Brain microvascular endothelial cell (primary cell): ENCODE measurements around the gene LMF1.
"Not testable (repeated sequence)": the region's sequence is repeated elsewhere in the genome, so short reads cannot be mapped to it uniquely, and the experiment has no call there.

Experiments used
- DNase-seq: peaks from one replicate; pipeline ENCODE4 v3.0.0-alpha.2; 2020
- H3K27ac ChIP-seq: fragments of 250-450 bp; sonication (Bioruptor Pico); 2 replicates; pipeline ENCODE4 v1.5.1; 2020; ENCODE audit warnings: mild to moderate bottlenecking, moderate library complexity
- H3K27me3 ChIP-seq: fragments of 250-450 bp; sonication (Bioruptor Pico); replicated peaks from 2 replicates; pipeline ENCODE4 v1.5.1; 2020; ENCODE audit warnings: mild to moderate bottlenecking
- H3K36me3 ChIP-seq: fragments of 250-450 bp; sonication (Bioruptor Pico); replicated peaks from 2 replicates; pipeline ENCODE4 v1.5.1; 2020; ENCODE audit warnings: mild to moderate bottlenecking
- H3K4me3 ChIP-seq: 2 replicates; pipeline ENCODE4 v1.5.1; 2011; ENCODE audit warnings: low read depth, mild to moderate bottlenecking, control low read depth, low read length, moderate library complexity
- in situ Hi-C: cut with HindIII; loops from 2 replicates; pipeline ENCODE4 v1.10.0; 2017; ENCODE audit warnings: low sequenced_read_pairs, low pct_ligation_motif_present
- TF ChIP-seq, protein P1 (sequence below): IDR thresholded peaks from 2 replicates; pipeline ENCODE4 v1.5.1; 2011; ENCODE audit warnings: low read depth, mild to moderate bottlenecking, moderate library complexity, low read length, control low read depth, inconsistent platforms; ENCODE audit errors: missing control alignments

The LMF1 gene

DNA sequence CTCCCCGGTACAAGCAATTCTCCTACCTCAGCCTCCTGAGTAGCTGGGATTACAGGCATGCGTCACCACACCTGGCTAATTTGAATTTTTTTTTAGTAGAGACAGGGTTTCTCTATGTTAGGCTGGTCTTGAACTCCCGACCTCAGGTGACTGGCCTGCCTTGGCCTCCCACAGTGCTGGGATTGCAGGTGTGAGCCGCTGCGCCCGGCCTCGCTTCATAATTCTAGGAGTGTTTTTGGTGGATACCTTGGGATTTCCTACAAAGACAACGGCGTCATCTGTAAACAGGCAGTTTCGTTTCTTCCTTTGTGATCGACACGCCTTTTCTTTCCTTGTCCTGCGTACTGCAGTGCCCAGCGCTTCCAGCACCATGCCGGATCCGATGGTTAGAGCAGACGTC is 109.3 kb downstream of the LMF1 start:
- in situ Hi-C loops, result no loop called here
- DNase-seq, result no peak
- H3K36me3 ChIP-seq, result no peaks in the 10 kb centered on the region
- no peaks in the 10 kb centered on the region for H3K27me3 ChIP-seq
- H3K27ac ChIP-seq, result no peak overlapping the region
- TF ChIP-seq, protein P1, sequence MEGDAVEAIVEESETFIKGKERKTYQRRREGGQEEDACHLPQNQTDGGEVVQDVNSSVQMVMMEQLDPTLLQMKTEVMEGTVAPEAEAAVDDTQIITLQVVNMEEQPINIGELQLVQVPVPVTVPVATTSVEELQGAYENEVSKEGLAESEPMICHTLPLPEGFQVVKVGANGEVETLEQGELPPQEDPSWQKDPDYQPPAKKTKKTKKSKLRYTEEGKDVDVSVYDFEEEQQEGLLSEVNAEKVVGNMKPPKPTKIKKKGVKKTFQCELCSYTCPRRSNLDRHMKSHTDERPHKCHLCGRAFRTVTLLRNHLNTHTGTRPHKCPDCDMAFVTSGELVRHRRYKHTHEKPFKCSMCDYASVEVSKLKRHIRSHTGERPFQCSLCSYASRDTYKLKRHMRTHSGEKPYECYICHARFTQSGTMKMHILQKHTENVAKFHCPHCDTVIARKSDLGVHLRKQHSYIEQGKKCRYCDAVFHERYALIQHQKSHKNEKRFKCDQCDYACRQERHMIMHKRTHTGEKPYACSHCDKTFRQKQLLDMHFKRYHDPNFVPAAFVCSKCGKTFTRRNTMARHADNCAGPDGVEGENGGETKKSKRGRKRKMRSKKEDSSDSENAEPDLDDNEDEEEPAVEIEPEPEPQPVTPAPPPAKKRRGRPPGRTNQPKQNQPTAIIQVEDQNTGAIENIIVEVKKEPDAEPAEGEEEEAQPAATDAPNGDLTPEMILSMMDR, result no peak
- no peak overlapping the region for H3K4me3 ChIP-seq

DNA sequence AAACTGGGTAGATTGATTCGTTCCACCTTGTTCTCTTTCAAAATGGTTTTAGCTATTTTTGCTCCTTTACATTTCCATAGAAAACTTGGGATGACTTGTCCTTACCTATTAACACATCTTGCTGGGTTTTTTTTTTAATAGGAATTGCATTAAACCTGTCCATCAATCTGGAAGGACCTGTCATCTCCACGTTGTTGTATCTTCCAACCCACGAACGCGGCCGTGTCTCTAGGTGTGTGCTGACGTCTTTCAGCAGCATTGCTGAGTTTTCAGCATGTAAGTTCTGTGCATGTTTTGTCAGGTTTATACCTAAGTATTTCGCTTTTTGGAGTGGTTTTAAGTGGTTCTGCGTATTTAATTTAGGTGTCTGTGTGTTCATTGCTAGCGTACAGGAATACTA is 109.9 kb downstream of the LMF1 start:
- Histone ChIP-seq H3K27ac (no peak overlapping the region), H3K27me3 (no peaks in the 10 kb centered on the region), H3K4me3 (no peak overlapping the region), H3K36me3 (no peaks in the 10 kb centered on the region)
- in situ Hi-C loops, result no loop called here
- TF ChIP-seq, protein P1, result no peak
- DNase-seq, result no peak

DNA sequence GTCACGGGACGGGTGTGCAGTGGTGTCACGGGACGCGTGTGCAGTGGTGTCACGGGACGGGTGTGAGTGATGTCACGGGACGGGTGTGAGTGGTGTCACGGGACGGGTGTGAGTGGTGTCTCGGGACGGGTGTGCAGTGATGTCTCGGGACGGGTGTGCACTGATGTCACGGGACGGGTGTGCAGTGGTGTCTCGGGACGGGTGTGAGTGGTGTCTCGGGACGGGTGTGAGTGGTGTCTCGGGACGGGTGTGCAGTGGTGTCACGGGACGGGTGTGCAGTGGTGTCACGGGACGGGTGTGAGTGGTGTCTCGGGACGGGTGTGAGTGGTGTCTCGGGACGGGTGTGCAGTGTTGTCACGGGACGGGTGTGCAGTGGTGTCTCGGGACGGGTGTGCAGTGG is 111.8 kb downstream of the LMF1 start:
- DNase-seq, in situ Hi-C loops, H3K4me3 ChIP-seq, H3K27me3 ChIP-seq, H3K27ac ChIP-seq, H3K36me3 ChIP-seq: not testable (repeated sequence)

DNA sequence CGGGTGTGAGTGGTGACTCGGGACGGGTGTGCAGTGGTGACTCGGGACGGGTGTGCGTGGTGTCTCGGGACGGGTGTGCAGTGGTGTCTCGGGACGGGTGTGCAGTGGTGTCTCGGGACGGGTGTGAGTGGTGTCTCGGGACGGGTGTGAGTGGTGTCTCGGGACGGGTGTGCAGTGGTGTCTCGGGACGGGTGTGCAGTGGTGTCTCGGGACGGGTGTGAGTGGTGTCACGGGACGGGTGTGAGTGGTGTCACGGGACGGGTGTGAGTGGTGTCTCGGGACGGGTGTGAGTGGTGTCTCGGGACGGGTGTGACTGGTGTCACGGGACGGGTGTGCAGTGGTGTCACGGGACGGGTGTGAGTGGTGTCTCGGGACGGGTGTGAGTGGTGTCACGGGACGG is 112.3 kb downstream of the LMF1 start:
- H3K27ac ChIP-seq, in situ Hi-C loops: not testable (repeated sequence)

DNA sequence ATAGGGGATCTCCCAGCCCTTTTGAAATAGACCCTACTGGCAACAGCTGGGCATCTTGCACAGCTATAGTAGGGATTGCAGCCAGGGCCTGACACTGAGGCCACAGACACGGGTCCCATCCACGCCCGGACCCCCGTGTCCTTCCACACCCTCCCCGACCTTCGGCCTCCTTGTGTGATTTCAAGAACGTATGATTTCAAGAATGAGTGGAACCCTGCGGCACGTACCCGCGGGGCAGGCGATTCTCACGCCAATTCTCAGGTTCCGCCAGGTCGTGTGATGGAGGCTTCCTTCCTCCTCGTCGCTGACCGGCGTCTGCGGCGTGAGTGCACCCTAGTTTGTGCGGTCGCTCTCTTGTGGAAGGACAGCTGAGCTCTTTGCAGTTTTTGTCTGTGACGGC is 114.0 kb downstream of the LMF1 start:
- TF ChIP-seq, protein P1, result no peak
- in situ Hi-C loops, result no loop called here

More for the DNA sequence above, 112.3 kb downstream of the LMF1 start:
- not testable (repeated sequence) for DNase-seq, H3K36me3 ChIP-seq, H3K27me3 ChIP-seq, H3K4me3 ChIP-seq

DNA sequence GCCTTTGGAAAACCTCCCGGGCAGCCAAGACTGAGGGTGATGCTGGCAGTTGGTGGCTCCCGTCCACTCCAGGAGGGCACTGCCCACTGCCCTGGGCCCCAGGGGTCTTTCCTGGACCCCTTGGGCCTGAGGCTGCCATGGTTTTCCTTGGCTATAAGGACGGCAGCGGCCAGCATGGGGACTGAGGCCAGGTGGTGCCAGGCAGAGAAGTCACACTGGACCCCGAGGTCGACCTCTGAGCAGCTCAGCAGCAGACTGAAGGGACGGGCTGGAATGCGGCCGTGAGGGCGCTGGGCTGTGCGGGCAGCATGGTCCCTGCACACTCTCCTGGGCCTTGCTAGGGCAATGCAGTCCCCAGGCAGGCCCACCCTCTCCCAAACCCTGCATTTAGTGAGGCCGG is 114.7 kb downstream of the LMF1 start:
- no peak for DNase-seq
- H3K27ac ChIP-seq, result no peak overlapping the region
- no peaks in the 10 kb centered on the region for H3K27me3 ChIP-seq
- no peak overlapping the region for H3K4me3 ChIP-seq
- H3K36me3 ChIP-seq, result no peaks in the 10 kb centered on the region
- TF ChIP-seq, protein P1, result no peak
- in situ Hi-C loops, result no loop called here

More for the DNA sequence above, 114.0 kb downstream of the LMF1 start:
- DNase-seq, result no peak
- Histone ChIP-seq H3K4me3 (no peak overlapping the region), H3K27me3 (no peaks in the 10 kb centered on the region), H3K36me3 (no peaks in the 10 kb centered on the region), H3K27ac (no peak overlapping the region)

DNA sequence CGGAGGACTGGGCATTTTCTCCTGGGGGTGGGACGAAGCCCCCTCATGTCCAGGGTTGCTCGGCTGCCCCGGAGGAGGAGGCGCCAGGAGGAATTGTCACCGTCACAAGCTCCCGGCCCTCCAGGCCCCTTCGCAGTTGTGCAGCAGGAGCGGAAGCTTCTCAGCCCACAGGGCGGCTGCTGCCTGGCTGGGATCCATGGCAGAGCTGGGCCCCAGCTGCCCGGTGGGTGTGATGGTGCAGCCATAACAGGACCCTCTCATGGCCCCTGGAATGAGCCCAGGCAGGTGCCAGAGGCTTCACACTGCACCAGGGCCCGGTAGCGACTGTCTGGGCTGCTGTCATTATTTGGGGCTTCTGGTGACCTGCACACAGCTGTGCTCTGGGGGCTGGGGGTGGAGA is 115.3 kb downstream of the LMF1 start:
- no peak overlapping the region for H3K27ac ChIP-seq
- no peaks in the 10 kb centered on the region for H3K36me3 ChIP-seq
- no peak for DNase-seq
- no peaks in the 10 kb centered on the region for H3K27me3 ChIP-seq
- no peak overlapping the region for H3K4me3 ChIP-seq
- TF ChIP-seq, protein P1, result no peak
- in situ Hi-C loops, result no loop called here
